GM18519 (cell line): ENCODE measurements around the gene REXO1.
"Not testable (repeated sequence)": the region's sequence is repeated elsewhere in the genome, so short reads cannot be mapped to it uniquely, and the experiment has no call there.

ENCODE experiments used
- ATAC-seq: cut with Tn5 transposase; IDR thresholded peaks from one replicate; pipeline ENCODE4 v1.9.1; 2021; ENCODE audit warnings: mild to moderate bottlenecking, moderate library complexity; ENCODE audit not compliant: unreplicated experiment, low FRiP score

REXO1 gene

GRCh38 chr19:1848399-1849131 is at the start of gene REXO1:
Gene REXO1 (minus strand): TSS chr19:1848483. CDS start chr19:1848358, 125 bp downstream.
- peak; percentile 43 for ATAC-seq

GRCh38 chr19:1896508-1896907 is 48.2 kb upstream of the REXO1 start:
- ATAC-seq = no peak

- ATAC-seq = no peak
These were observed 45.5 kb upstream of the REXO1 start for GRCh38 chr19:1893791-1894190.

- ATAC-seq = no peak
These were observed 41.6 kb upstream of the REXO1 start for GRCh38 chr19:1889907-1890306.

GRCh38 chr19:1888385-1888784 is 40.1 kb upstream of the REXO1 start:
- no peak for ATAC-seq

GRCh38 chr19:1886360-1886759 is 38.1 kb upstream of the REXO1 start:
- not testable (repeated sequence) for ATAC-seq

GRCh38 chr19:1885398-1886119 is 37.3 kb upstream of the REXO1 start, which contains the start of gene ABHD17A:
Gene ABHD17A (minus strand): TSS chr19:1885496. CDS start chr19:1881566, 3,930 bp downstream.
- ATAC-seq = peak; percentile 42

GRCh38 chr19:1884719-1885334 is 36.5 kb upstream of the REXO1 start:
- no peak for ATAC-seq

- ATAC-seq = no peak
These were observed 36.0 kb upstream of the REXO1 start for GRCh38 chr19:1884291-1884718.

- ATAC-seq = no peak
These were observed 35.5 kb upstream of the REXO1 start for GRCh38 chr19:1883784-1884183.

GRCh38 chr19:1882786-1883692 is 34.8 kb upstream of the REXO1 start:
- no peak for ATAC-seq

- ATAC-seq = no peak
These were observed 34.0 kb upstream of the REXO1 start for GRCh38 chr19:1882089-1882785.

GRCh38 chr19:1881393-1882088 is 33.3 kb upstream of the REXO1 start:
- not testable (repeated sequence) for ATAC-seq

GRCh38 chr19:1880611-1881392 is 32.5 kb upstream of the REXO1 start:
- no peak for ATAC-seq

- ATAC-seq = not testable (repeated sequence)
These were observed 31.7 kb upstream of the REXO1 start for GRCh38 chr19:1879982-1880381.

GRCh38 chr19:1878583-1878982 is 30.3 kb upstream of the REXO1 start:
- not testable (repeated sequence) for ATAC-seq

- ATAC-seq = not testable (repeated sequence)
These were observed 29.0 kb upstream of the REXO1 start for GRCh38 chr19:1877280-1877660.
